Myocyte (in vitro differentiated cells): ENCODE results near the gene ACP1. TPM values are rescaled to one million over a fixed set of nuclear protein-coding genes. Genes with fewer than 3 reads are reported as not detected.
A peak's percentile ranks its signal among the peaks of the same experiment; 100 is the strongest.
"Not testable (repeated sequence)": the region's sequence is repeated elsewhere in the genome, so short reads cannot be mapped to it uniquely, and the experiment has no call there.

Source experiments
- DNase-seq: peaks from one replicate; pipeline ENCODE4 v3.0.0-alpha.2; 2012; ENCODE audit warnings: low read depth
- total RNA-seq: library from RNA; depleted of rRNA; stranded (reverse); fragments of >200 nt; gene quantifications from 2 replicates; pipeline ENCODE4 v1.2.3, GENCODE V29; 2014

The ACP1 gene
- total RNA-seq, 1 donor from 2014 or later = 114 TPM

- no peak for DNase-seq
These were observed 44.6 kb downstream of the ACP1 start for GRCh38 chr2:309148-309953.

- DNase-seq = no peak
These were observed 45.3 kb downstream of the ACP1 start for GRCh38 chr2:309954-310510.

GRCh38 chr2:310994-311393, 46.2 kb downstream of the ACP1 start:
- DNase-seq = no peak

- no peak for DNase-seq
These were observed 49.2 kb downstream of the ACP1 start for GRCh38 chr2:313991-314390.

GRCh38 chr2:314561-315336, 50.0 kb downstream of the ACP1 start:
- DNase-seq = no peak

- not testable (repeated sequence) for DNase-seq
These were observed 51.2 kb downstream of the ACP1 start for GRCh38 chr2:315925-316324.

GRCh38 chr2:316381-316780, 51.6 kb downstream of the ACP1 start:
- no peak for DNase-seq

GRCh38 chr2:317501-318424, 53.0 kb downstream of the ACP1 start:
- DNase-seq = peak; percentile 5

- DNase-seq = no peak
These were observed 54.4 kb downstream of the ACP1 start for GRCh38 chr2:319059-319600.

- DNase-seq = no peak
These were observed 55.8 kb downstream of the ACP1 start for GRCh38 chr2:320561-320960.

GRCh38 chr2:322326-322725, 57.6 kb downstream of the ACP1 start:
- no peak for DNase-seq

- no peak for DNase-seq
These were observed 58.3 kb downstream of the ACP1 start for GRCh38 chr2:323035-323434.

Other genes starting within 250 kb of the ACP1 start
- gene FAM110C, start 218.4 kb upstream of the ACP1 start, total RNA-seq = not detected in 2 replicates
- 40.6 and 48.7 TPM in 2 replicates for gene SH3YL1, start 915 bp upstream of the ACP1 start, total RNA-seq
- gene ALKAL2, start 23.1 kb downstream of the ACP1 start, total RNA-seq = not detected in 2 replicates